Stimulated activated CD8-positive, alpha-beta memory T cell treated with anti-CD3 and anti-CD28 coated beads, Interleukin-12 subunit alpha, Interleukin-12 subunit beta, amount 100 ng/mL, for 1 hour (primary cell): Measurements from ENCODE around the gene SCN1B.

Source experiments
- DNase-seq: peaks from one replicate; pipeline ENCODE4 v3.0.0-alpha.2; 2020; ENCODE audit warnings: low read depth

The SCN1B gene

GRCh38 chr19:35053667-35054293, 23.5 kb downstream of the SCN1B start:
- no peak for DNase-seq

- DNase-seq, result no peak
Measured at GRCh38 chr19:35054626-35055025, 24.4 kb downstream of the SCN1B start.

DNA sequence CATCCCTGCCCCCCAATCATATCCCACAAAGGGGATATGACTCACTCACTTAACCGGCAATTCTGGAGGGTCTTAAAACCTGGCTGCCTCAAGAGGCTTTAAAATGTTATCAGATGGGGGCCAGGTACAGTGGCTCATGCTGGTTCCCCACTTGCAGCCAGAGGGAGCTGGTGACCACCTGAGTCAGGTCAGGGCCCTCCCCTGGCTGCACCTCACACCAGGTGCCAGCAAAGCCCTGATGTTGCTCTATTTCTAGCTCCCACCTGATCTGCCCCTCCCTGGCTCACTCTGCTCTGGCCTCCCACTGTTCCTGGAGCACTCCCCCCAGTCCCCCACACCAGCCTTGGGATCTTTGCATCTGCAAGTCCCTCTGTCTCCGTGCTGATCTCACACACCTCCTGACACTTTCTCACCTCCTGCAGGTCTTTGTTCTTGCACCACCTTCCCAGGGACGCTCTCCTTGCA, 25.5 kb downstream of the SCN1B start:
- no peak for DNase-seq

- DNase-seq, result no peak
Measured at GRCh38 chr19:35056513-35057063, 26.3 kb downstream of the SCN1B start.

DNA sequence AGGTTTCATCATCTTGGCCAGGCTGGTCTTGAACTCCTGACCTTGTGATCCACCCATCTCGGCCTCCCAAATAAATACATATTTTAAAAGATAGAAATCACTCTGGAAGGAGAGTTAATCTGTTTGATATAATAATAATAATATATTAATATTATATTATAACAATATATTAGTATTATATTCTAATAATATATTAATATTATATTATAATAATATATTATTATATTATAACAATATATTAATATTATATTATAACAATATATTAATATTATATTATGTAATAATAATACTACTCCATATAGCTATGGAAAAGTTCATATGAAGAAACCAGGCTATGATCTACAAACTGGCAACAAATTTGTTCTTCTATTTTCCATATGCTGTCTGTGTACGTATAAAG, 28.1 kb downstream of the SCN1B start:
- DNase-seq, result no peak

DNA sequence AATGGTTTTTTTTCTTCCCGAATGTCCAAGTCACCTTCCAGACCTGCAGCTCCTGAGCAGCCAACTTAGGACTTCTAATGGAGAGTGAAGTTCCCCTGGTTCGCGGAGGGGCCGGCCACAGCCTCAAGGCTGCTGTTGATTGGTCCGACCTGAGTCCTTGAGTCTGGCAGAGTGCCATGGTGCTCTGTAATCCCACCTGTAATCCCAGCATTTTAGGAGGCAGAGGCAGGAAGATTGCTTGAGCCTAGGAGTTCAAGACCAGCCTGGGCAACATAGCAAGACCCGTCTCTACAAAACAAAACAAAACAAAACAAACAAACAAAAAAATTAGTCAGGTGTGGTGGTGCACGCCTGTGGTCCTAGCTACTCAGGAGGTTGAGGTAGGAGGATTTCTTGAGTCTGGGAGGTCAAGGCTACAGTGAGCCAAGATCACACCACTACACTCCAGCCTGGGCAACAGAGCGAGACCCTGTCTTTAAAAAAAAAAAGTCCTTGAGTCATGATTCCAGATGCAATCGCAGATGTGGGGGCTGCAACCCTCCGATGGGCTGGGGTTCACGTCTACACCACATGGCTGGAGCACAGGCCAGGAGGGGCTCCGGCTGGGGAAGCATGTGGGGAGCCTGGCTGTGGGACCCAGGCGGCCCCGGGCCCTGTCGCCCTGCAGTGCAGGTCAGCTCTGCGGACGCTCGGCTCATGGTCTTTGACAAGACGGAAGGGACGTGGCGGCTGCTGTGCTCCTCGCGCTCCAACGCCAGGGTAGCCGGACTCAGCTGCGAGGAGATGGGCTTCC, 28.9 kb downstream of the SCN1B start:
- no peak for DNase-seq

DNA sequence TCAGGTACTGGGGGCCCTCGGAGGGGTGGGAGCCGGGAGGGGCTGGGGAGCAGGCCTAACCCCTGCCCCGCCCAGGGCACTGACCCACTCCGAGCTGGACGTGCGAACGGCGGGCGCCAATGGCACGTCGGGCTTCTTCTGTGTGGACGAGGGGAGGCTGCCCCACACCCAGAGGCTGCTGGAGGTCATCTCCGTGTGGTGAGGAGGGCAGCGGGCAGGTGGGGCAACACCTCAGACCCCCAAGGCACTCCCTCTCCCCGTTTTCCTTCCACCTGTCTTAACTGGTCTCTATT, 29.5 kb downstream of the SCN1B start:
- DNase-seq, result no peak

GRCh38 chr19:35060160-35060855, 30.0 kb downstream of the SCN1B start:
- no peak for DNase-seq

GRCh38 chr19:35061583-35062373, 31.5 kb downstream of the SCN1B start:
- no peak for DNase-seq

- DNase-seq, result no peak
Measured at GRCh38 chr19:35062942-35063341, 32.7 kb downstream of the SCN1B start.

DNA sequence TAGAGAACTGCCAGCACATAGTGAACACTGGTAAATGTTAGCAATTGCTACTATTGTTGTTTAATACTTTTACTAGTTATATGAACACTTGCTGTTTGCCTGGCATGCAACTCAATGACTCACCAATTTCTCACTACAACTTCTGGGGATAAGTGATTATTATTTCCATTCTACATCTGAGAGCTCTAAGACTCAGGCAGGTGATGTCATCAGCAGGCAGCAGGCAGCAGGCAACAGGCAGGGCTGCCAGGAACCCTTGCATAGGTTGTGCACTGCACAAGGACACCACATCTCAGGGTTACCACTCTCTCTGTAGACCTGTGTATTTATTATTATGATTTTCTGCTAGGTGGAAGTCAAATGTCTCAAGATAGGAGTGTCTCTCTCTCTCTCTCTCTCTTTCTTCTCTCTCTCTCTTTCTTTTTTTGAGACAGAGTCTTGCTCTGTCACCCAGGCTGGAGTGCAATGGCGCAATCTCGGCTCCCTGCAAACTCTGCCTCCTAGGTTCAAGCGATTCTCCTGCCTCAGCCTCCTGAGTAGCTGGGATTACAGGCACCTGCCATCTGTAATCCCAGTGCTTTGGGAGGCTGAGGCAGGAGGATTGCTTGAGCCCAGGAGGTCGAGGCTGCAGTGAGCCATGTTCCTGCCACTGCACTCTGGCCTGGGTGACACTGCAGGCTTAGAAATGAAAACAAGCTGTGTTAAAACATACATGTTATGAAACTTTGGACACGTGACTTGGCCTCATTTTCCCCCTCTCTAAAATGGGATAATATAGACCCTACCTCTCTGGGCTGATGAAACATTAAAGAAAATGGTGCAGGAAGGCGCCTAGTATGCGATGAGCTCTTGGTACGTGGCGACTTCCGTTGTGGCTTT, 33.9 kb downstream of the SCN1B start:
- no peak for DNase-seq

GRCh38 chr19:35065574-35065973, 35.3 kb downstream of the SCN1B start:
- DNase-seq, result no peak

DNA sequence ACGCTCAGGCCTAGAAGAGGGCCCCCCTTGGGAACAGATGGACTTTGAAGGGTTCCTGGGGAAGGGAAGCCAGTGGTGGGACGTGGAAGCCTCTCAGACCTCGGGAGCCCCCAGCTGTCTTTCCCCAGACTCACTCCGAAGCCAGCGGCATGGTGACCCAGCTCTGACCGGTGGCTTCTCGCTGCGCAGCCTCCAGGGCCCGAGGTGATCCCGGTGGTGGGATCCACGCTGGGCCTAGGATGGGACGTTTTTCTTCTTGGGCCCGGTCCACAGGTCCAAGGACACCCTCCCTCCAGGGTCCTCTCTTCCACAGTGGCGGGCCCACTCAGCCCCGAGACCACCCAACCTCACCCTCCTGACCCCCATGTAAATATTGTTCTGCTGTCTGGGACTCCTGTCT, 35.9 kb downstream of the SCN1B start:
- no peak for DNase-seq

GRCh38 chr19:35066691-35067563, 36.7 kb downstream of the SCN1B start:
- peak; percentile 86 for DNase-seq

DNA sequence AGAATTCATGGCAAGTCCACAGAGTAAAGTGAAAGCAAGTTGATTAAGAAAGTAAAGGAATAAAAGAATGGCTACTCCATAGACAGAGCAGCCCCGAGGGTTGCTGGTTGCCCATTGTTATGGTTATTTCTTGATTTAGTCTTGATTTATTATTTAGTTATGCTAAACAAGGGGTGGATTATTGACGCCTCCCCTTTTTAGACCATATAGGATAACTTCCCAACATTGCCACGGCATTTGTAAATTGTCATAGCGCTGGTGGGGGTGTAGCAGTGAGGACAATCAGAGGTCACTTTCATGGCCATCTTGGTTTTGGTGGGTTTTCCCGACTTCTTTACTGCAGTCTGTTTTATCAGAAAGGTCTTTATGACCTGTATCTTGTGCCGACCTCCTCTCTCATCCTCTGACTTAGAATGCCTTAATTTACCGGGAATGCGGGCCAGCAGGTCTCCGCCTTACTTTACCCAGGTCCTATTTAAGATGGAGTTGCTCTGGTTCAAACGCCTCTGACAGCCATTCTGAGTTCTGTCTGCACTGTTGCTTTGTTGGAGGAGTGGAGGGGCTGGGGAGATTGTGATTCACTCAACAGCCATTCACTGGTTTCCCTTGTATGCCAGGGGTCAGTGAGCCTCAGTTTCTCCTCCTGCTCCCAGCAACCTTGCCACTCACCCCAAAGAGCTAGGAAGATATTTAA, 38.8 kb downstream of the SCN1B start:
- no peak for DNase-seq

DNA sequence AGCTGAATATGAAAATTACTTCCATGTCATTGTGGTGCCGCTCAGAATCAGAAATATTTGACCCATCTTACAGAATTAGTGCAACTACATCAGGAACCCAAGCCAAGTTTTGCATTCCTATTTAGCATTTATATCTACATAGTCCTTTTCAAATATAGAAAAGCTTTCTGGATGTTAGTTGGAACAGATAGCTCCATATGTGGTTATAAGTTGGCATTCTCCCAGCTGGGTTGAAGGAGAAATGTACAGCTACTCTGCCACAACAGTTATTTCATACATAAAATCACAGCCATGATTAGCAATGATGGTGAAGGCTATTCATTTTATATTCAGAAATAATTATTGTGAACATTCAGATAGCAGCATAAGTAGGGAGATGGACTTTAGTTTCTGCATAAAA, 39.4 kb downstream of the SCN1B start:
- DNase-seq, result no peak

- DNase-seq, result no peak
Measured at GRCh38 chr19:35070471-35070870, 40.2 kb downstream of the SCN1B start.

GRCh38 chr19:35073516-35073915, 43.2 kb downstream of the SCN1B start:
- DNase-seq, result no peak

DNA sequence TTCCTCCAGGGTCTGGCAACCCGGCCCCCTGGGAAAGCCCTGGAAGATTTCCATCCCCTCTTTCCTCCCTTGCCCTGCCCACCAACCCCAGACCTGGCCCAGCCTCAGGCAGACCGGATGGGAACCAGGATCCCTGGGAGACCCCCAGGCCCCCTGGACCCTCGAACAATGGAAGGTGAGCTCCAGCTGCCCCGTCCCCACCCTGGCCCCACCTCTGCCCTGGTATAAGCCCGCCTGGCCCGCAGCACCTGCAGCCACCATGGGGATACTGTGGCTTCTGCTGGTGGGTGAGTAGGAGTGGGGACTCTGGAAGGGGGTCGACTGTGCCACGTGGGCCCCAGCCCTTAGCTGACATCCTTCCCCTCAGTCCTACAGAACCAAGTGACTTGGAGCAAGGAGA, 43.7 kb downstream of the SCN1B start:
- DNase-seq, result no peak
